K562 (cell line): ENCODE measurements around the gene NAE1. TPM values are rescaled to one million over a fixed set of nuclear protein-coding genes. Genes with fewer than 3 reads are reported as not detected.
A peak's percentile ranks its signal among the peaks of the same experiment; 100 is the strongest.

Experiments
- L3MBTL2 ChIP-seq: fragments of 450-650 bp; IDR thresholded peaks from 2 replicates; pipeline ENCODE4 v1.6.1; 2016; ENCODE audit warnings: mild to moderate bottlenecking, moderate library complexity
- NFIC ChIP-seq: fragments of 450-650 bp; IDR thresholded peaks from 2 replicates; pipeline ENCODE4 v1.6.1; 2017; ENCODE audit warnings: mild to moderate bottlenecking, inconsistent platforms
- SETDB1 ChIP-seq: IDR thresholded peaks from one replicate; pipeline ENCODE4 v1.6.1; 2012; ENCODE audit warnings: low read length, control low read depth, inconsistent platforms
- polyA plus RNA-seq, 8 experiments: library from polyadenylated mRNA; depleted of rRNA in 4 of 8; stranded (reverse) in 5 of 8; unstranded in 3 of 8; fragments of >200 nt; fragmentation: Nextera tagmentation in 2 of 8; fragmentation: Illumina TruSeq in 1 of 8; extraction: Ambion mirVana in 2 of 8; extraction: Trizol in 1 of 8; gene quantifications; 2 replicates each; pipeline versions ENCODE4 v1.2.1 to v1.2.3, GENCODE V29; 2011 to 2014; ENCODE audit warnings: inconsistent platforms in 1 of 8, missing spikeins in 1 of 8
- total RNA-seq, 7 experiments: library from RNA; depleted of rRNA in 6 of 7; stranded (reverse); fragments of >200 nt in 6 of 7; fragmentation: Illumina TruSeq in 2 of 7; extraction: Trizol in 2 of 7; gene quantifications; 2 replicates each; pipeline versions ENCODE4 v1.2.1 to v1.2.3, GENCODE V29; 2011 to 2021; ENCODE audit warnings: low replicate concordance in 1 of 7
- TF ChIP-seq, protein P1 (sequence below), 2 experiments: fragments of 450-650 bp; IDR thresholded peaks; 2 replicates each; pipeline ENCODE4 v1.6.1; 2016; ENCODE audit warnings: mild to moderate bottlenecking in 2 of 2, borderline replicate concordance in 1 of 2, low read depth in 1 of 2, moderate library complexity in 1 of 2

Gene NAE1
- total and polyA plus RNA-seq, 9 of the 15 experiments (the other 6 are each of a cell fraction or from before 2014, with no cell fraction given) = 165 to 294 (median 230) TPM

- TF ChIP-seq, protein P1, sequence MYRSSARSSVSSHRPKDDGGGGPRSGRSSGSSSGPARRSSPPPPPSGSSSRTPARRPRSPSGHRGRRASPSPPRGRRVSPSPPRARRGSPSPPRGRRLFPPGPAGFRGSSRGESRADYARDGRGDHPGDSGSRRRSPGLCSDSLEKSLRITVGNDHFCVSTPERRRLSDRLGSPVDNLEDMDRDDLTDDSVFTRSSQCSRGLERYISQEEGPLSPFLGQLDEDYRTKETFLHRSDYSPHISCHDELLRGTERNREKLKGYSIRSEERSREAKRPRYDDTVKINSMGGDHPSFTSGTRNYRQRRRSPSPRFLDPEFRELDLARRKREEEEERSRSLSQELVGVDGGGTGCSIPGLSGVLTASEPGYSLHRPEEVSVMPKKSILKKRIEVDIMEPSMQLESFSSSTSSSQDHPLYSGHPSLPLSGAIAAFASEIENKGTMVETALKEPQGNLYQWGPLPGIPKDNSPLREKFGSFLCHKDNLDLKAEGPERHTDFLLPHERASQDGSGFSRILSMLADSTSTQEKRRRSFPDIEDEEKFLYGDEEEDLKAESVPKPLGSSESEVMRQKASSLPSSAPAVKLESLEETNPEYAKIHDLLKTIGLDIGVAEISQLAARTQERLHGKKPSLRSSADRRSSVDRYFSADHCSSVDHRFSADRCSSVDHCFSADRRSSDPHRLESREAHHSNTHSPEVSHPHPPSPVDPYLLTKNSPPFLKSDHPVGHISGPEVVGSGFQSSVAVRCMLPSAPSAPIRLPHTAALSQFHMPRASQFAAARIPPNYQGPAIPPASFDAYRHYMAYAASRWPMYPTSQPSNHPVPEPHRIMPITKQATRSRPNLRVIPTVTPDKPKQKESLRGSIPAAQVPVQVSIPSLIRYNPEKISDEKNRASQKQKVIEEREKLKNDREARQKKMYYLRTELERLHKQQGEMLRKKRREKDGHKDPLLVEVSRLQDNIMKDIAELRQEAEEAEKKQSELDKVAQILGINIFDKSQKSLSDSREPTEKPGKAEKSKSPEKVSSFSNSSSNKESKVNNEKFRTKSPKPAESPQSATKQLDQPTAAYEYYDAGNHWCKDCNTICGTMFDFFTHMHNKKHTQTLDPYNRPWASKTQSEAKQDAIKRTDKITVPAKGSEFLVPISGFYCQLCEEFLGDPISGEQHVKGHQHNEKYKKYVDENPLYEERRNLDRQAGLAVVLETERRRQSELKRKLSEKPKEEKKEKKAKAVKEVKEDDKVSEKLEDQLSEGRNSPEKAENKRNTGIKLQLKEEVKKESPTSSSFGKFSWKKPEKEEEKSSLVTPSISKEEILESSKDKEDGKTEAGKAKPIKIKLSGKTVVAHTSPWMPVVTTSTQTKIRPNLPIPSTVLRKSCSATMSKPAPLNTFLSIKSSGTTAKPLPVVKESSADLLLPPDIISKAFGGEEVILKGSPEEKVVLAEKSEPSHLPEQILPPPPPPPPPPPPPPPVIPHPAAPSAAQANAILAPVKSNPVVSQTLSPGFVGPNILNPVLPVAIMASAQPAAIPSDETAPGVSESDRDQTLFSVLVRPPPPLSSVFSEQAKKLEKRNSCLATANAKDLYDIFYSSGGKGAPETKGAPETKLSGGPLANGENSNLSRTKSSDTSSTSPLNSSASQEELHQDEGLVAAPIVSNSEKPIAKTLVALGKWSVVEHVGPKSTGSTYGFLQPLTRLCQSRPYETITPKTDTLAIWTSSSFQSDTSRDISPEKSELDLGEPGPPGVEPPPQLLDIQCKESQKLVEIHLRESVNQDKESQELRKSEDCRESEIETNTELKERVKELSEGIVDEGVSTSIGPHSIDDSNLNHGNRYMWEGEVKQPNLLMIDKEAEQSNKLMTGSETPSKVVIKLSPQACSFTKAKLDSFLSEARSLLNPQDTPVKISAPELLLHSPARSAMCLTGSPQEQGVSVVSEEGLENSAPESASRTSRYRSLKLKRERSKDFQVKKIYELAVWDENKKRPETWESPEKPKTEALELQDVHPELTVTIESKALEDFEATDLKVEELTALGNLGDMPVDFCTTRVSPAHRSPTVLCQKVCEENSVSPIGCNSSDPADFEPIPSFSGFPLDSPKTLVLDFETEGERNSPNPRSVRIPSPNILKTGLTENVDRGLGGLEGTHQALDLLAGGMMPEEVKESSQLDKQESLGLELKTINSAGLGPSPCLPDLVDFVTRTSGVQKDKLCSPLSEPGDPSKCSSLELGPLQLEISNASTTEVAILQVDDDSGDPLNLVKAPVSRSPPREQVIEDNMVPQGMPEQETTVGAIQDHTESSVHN (IDR thresholded peaks at IDR 0.05; ENCODE audit: borderline replicate concordance in 1 of 2, low read depth in 1 of 2) = no peak
- TF ChIP-seq NFIC (peak; percentile 37), L3MBTL2 (0 out of 2 replicates have a peak, but pooled peaks have one; percentile 21), SETDB1 (no peak)
- TF ChIP-seq, all 486 proteins: peak for 3
These were observed 12.0 kb upstream of the NAE1 start (continued) for GRCh38 chr16:66842765-66843164.
